ENCODE results near the gene PNMA6E. TPM values are rescaled to one million over a fixed set of nuclear protein-coding genes. Genes with fewer than 3 reads are reported as not detected.

PNMA6E gene
- total RNA-seq, 1 donor from 2014 or later = not detected

- Histone ChIP-seq H3K4me1 (no peaks in the 10 kb centered on the region), H3K36me3 (peaks cover 0 to 9% of the 10 kb centered on the region in 2 donors), H3K27me3 (no peaks in the 10 kb centered on the region), H3K27ac (no peak overlapping the region), H3K4me3 (no peak overlapping the region), H3K9me3 (no peaks in the 10 kb centered on the region)
- no peak for TF ChIP-seq POLR2AphosphoS5 (IDR thresholded peaks at IDR 0.05; ENCODE audit: insufficient read depth in 1 of 2, low read depth in 1 of 2)
- no peak for TF ChIP-seq CTCF (IDR thresholded peaks at IDR 0.05)
- TF ChIP-seq POLR2A (IDR thresholded peaks at IDR 0.05) = no peak
- no peak for DNase-seq (ENCODE audit: extremely low spot score in 2 of 2)
- intact Hi-C loops (cut with DNase I) = no loop called here
Measured at GRCh38 chrX:153349952-153350351, 51.2 kb downstream of the PNMA6E start.

GRCh38 chrX:153348421-153348820 lies 52.7 kb downstream of the PNMA6E start:
- no peak overlapping the region for H3K4me3 ChIP-seq
- intact Hi-C loops (cut with DNase I) = no loop called here
- no peaks in the 10 kb centered on the region for H3K4me1 ChIP-seq
- peaks cover 0 to 9% of the 10 kb centered on the region in 2 donors for H3K36me3 ChIP-seq
- H3K27me3 ChIP-seq = no peaks in the 10 kb centered on the region
- DNase-seq (ENCODE audit: extremely low spot score in 2 of 2) = no peak
- no peak overlapping the region for H3K27ac ChIP-seq
- no peaks in the 10 kb centered on the region for H3K9me3 ChIP-seq
- TF ChIP-seq POLR2AphosphoS5 (IDR thresholded peaks at IDR 0.05; ENCODE audit: insufficient read depth in 1 of 2, low read depth in 1 of 2) (no peak), POLR2A (IDR thresholded peaks at IDR 0.05) (no peak), CTCF (IDR thresholded peaks at IDR 0.05) (no peak)

GRCh38 chrX:153347530-153347929 lies 53.6 kb downstream of the PNMA6E start:
- Histone ChIP-seq H3K4me3 (no peak overlapping the region), H3K4me1 (no peaks in the 10 kb centered on the region), H3K36me3 (peaks cover 0 to 9% of the 10 kb centered on the region in 2 donors), H3K27me3 (no peaks in the 10 kb centered on the region), H3K27ac (no peak overlapping the region), H3K9me3 (no peaks in the 10 kb centered on the region)
- intact Hi-C loops (cut with DNase I) = no loop called here
- no peak for TF ChIP-seq POLR2AphosphoS5 (IDR thresholded peaks at IDR 0.05; ENCODE audit: insufficient read depth in 1 of 2, low read depth in 1 of 2)
- TF ChIP-seq POLR2A (IDR thresholded peaks at IDR 0.05) = no peak
- no peak for TF ChIP-seq CTCF (IDR thresholded peaks at IDR 0.05)
- no peak for DNase-seq (ENCODE audit: extremely low spot score in 2 of 2)

Small RNA genes within 50 kb of the gene (small RNA-seq; reads per million reads assigned to genes)
- gene AC152007.1 (not detected), gene RN7SL667P (not detected)

Other genes starting within 250 kb of the PNMA6E start
- not detected for gene MAGEA1, start 222.1 kb downstream of the PNMA6E start, total RNA-seq
- gene PNMA6F, start 79.6 kb downstream of the PNMA6E start, total RNA-seq = not detected
- 7.6 TPM for gene ZNF275, start 67.2 kb downstream of the PNMA6E start, total RNA-seq
- 0.25 TPM for gene ZFP92, start 10.1 kb upstream of the PNMA6E start, total RNA-seq
- 9.6 TPM for gene TREX2, start 44.7 kb upstream of the PNMA6E start, total RNA-seq
- 17.7 TPM for gene HAUS7, start 69.2 kb upstream of the PNMA6E start, total RNA-seq
- 106 TPM for gene BGN, start 93.6 kb upstream of the PNMA6E start, total RNA-seq
- 0.25 TPM for gene ATP2B3, start 116.3 kb upstream of the PNMA6E start, total RNA-seq
- gene CCNQ, start 197.8 kb upstream of the PNMA6E start, total RNA-seq = 31.2 TPM
- gene DUSP9, start 245.9 kb upstream of the PNMA6E start, total RNA-seq = 0.74 TPM

Data from vagina (tissue), 2 donors.